DMS79 treated with DMSO at 0.1 percent for 48 hours (cell line): ENCODE results near the gene SELENOO.
"Not testable (repeated sequence)": the region's sequence is repeated elsewhere in the genome, so short reads cannot be mapped to it uniquely, and the experiment has no call there.

Source experiments
- DNase-seq: peaks from one replicate; lab custom pipeline; 2025; lab: John Stamatoyannopoulos, UW

Gene SELENOO

GRCh38 chr22:50201191-50202129 is 649 bp downstream of the SELENOO start:
- DNase-seq, result no peak

- DNase-seq, result no peak
These were observed 1.4 kb downstream of the SELENOO start for GRCh38 chr22:50202130-50202666.

- no peak for DNase-seq
These were observed 2.5 kb downstream of the SELENOO start for GRCh38 chr22:50203288-50203687.

- DNase-seq, result no peak
These were observed 3.8 kb downstream of the SELENOO start for GRCh38 chr22:50204571-50204970.

GRCh38 chr22:50204998-50205397 is 4.2 kb downstream of the SELENOO start:
- DNase-seq, result not testable (repeated sequence)

- DNase-seq, result no peak
These were observed 5.2 kb downstream of the SELENOO start for GRCh38 chr22:50205781-50206569.

- DNase-seq, result no peak
These were observed 5.8 kb downstream of the SELENOO start for GRCh38 chr22:50206599-50206998.

- no peak for DNase-seq
These were observed 6.8 kb downstream of the SELENOO start for GRCh38 chr22:50207383-50208140.

- DNase-seq, result no peak
These were observed 7.7 kb downstream of the SELENOO start for GRCh38 chr22:50208430-50208938.

GRCh38 chr22:50208939-50209892 is 8.4 kb downstream of the SELENOO start:
- no peak for DNase-seq

- peak; percentile 7 for DNase-seq
These were observed 9.1 kb downstream of the SELENOO start for GRCh38 chr22:50209893-50210292.

GRCh38 chr22:50210378-50211139 is 9.7 kb downstream of the SELENOO start:
- no peak for DNase-seq

- DNase-seq, result no peak
These were observed 10.3 kb downstream of the SELENOO start for GRCh38 chr22:50211147-50211546.

GRCh38 chr22:50213263-50213662 is 12.5 kb downstream of the SELENOO start:
- DNase-seq, result no peak

GRCh38 chr22:50215297-50216054 is 14.7 kb downstream of the SELENOO start:
- DNase-seq, result no peak

- DNase-seq, result no peak
These were observed 15.4 kb downstream of the SELENOO start for GRCh38 chr22:50216055-50216683.

- no peak for DNase-seq
These were observed 16.1 kb downstream of the SELENOO start for GRCh38 chr22:50216684-50217520.
